Ovary (tissue), 9 donors: ENCODE measurements around the gene GSTO1. TPM values are rescaled to one million over a fixed set of nuclear protein-coding genes. Genes with fewer than 3 reads are reported as not detected.
"Not testable (repeated sequence)": the region's sequence is repeated elsewhere in the genome, so short reads cannot be mapped to it uniquely, and the experiment has no call there.

Source experiments
- DNase-seq, 5 donors: peaks; one replicate each; pipeline ENCODE4 v3.0.0-alpha.2; 2019 to 2020
- H3K27ac ChIP-seq, 2 donors: fragments of 200-600 bp; one replicate each; pipeline versions ENCODE4 v1.5.1 to v1.8.0; 2019 to 2022
- H3K27me3 ChIP-seq: fragments of 200-600 bp; one replicate; pipeline ENCODE4 v1.8.0; 2022
- H3K36me3 ChIP-seq: fragments of 200-600 bp; sonication (generic); one replicate; pipeline ENCODE4 v1.5.1; 2019
- H3K4me1 ChIP-seq: one replicate; pipeline ENCODE4 v1.8.1; 2013; ENCODE audit warnings: mild to moderate bottlenecking, moderate library complexity; ENCODE audit not compliant: insufficient read depth
- H3K4me3 ChIP-seq: fragments of 200-600 bp; sonication (generic); one replicate; pipeline ENCODE4 v1.5.1; 2017
- H3K9me3 ChIP-seq, 2 donors: fragments of 200-600 bp in 1 of 2; sonication (generic) in 1 of 2; one replicate each; pipeline versions ENCODE4 v1.5.1 to v1.8.1; 2013 to 2019; ENCODE audit warnings: mild to moderate bottlenecking in 1 of 2, moderate library complexity in 1 of 2
- CTCF ChIP-seq, 3 donors: fragments of 450-650 bp in 2 of 3; fragments of 200-600 bp in 1 of 3; IDR thresholded peaks; one replicate each; pipeline versions ENCODE4 v1.5.1 to v1.8.0; 2016 to 2022; ENCODE audit warnings: antibody characterized with exemption in 3 of 3, mild to moderate bottlenecking in 1 of 3
- EP300 ChIP-seq: sonication (generic); formaldehyde crosslinking; IDR thresholded peaks from one replicate; pipeline ENCODE4 v1.6.1; 2017; ENCODE audit warnings: antibody characterized with exemption
- POLR2A ChIP-seq: fragments of 450-650 bp; IDR thresholded peaks from one replicate; pipeline ENCODE4 v1.6.1; 2017; ENCODE audit warnings: antibody characterized with exemption, mild to moderate bottlenecking, moderate library complexity
- WGBS, 3 donors: extraction: QIAGEN DNeasy Blood & Tissue Kit in 1 of 3; methylation state at CpG; one replicate each; pipeline versions ENCODE4 v1.1.5 to v1.1.7; 2013 to 2017; 5-methylcytosine and 5-hydroxymethylcytosine counted together
- intact Hi-C, 4 donors: fragments of 100-400 bp; cut with DNase I; formaldehyde crosslinking; loops; one replicate each; pipeline versions ENCODE4 v1.11.0 to v1.15.1; 2022 to 2023
- polyA plus RNA-seq, 2 donors: library from polyadenylated mRNA; stranded (reverse); fragments of 200-250 nt in 1 of 2; fragments of 350-450 nt in 1 of 2; fragmentation: Illumina TruSeq in 1 of 2; extraction: RNeasy Lipid Tissue Mini Kit (QIAGEN cat#74804) in 1 of 2; gene quantifications; one replicate each; pipeline ENCODE4 v1.2.3, GENCODE V29; 2013 to 2014
- total RNA-seq, 7 donors: library from RNA; depleted of rRNA in 2 of 7; stranded (reverse); fragments of >200 nt in 2 of 7; fragmentation: NEBNext Ultra II Directional in 3 of 7; extraction: Animal tissue kit (Norgen Biotek cat#: 25700) in 3 of 7; gene quantifications; one replicate each; pipeline versions ENCODE4 v1.1.0 to v1.2.4, GENCODE V29; 2016 to 2023
- donor health status: DM: no; HTN: no; CAD: no; lungs with moderate emphysema.
- donor health status: DM: no; HTN: no; CAD: no.
- donor health status: Bipolar disorder and iron deficiency.
- donor health status: DM: yes; HTN: yes; CAD: no.
- donor health status: DM: no; HTN: no; CAD: no.
- donor health status: DM: yes; HTN: yes; CAD: no.

The GSTO1 gene
- total and polyA plus RNA-seq, 9 donors = 58.7 to 125 (median 91.0) TPM

GRCh38 chr10:104235801-104236200, 18.9 kb upstream of the GSTO1 start:
- no peak overlapping the region for H3K27ac ChIP-seq
- H3K36me3 ChIP-seq = no peaks in the 10 kb centered on the region
- intact Hi-C loops = no loop called here
- no peak for DNase-seq
- peaks cover 1% of the 10 kb centered on the region for H3K4me1 ChIP-seq
- no peaks in the 10 kb centered on the region for H3K9me3 ChIP-seq
- 74 to 79% (median 76%) methylated on average over 3 of the region's 3 CpGs for WGBS, 3 donors
- H3K4me3 ChIP-seq = no peak overlapping the region
- H3K27me3 ChIP-seq = no peaks in the 10 kb centered on the region
- TF ChIP-seq EP300 (no peak), CTCF (IDR thresholded peaks at IDR 0.05) (no peak), POLR2A (no peak)

DNA sequence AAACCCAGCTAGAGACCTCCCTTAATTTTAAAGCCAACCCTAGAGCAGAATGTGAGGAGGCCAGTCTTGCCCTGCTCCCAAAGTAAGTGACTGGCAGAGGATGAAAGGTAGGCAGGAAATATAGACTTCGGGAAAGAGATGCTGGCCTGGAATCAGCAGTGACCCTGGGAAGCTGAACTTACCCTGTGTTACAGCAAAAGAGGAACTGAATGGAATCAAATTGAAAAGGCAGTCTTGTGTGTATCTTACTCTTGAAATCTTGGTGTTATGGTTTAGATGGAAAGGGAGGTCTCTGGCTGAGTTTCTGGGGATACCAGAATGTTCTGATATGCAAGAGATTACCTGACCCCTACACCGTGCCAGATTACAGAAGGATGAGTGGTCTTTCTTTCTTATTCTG, 14.6 kb upstream of the GSTO1 start:
- Histone ChIP-seq H3K27me3 (no peaks in the 10 kb centered on the region), H3K36me3 (no peaks in the 10 kb centered on the region), H3K4me1 (no peaks in the 10 kb centered on the region), H3K4me3 (no peak overlapping the region), H3K27ac (no peak overlapping the region), H3K9me3 (no peaks in the 10 kb centered on the region)
- intact Hi-C loops = no loop called here
- TF ChIP-seq POLR2A (no peak), CTCF (IDR thresholded peaks at IDR 0.05) (no peak), EP300 (no peak)
- no peak for DNase-seq
- WGBS, 3 donors = 56 to 65% (median 63%) methylated on average over 2 of the region's 2 CpGs

GRCh38 chr10:104242545-104242944, 12.1 kb upstream of the GSTO1 start:
- Histone ChIP-seq H3K4me1 (no peaks in the 10 kb centered on the region), H3K27me3 (no peaks in the 10 kb centered on the region), H3K9me3 (no peaks in the 10 kb centered on the region), H3K27ac (no peak overlapping the region), H3K36me3 (no peaks in the 10 kb centered on the region), H3K4me3 (no peak overlapping the region)
- TF ChIP-seq POLR2A (no peak), CTCF (IDR thresholded peaks at IDR 0.05) (no peak), EP300 (no peak)
- no peak for DNase-seq
- intact Hi-C loops = no loop called here

- intact Hi-C loops, H3K4me1 ChIP-seq, H3K27me3 ChIP-seq, DNase-seq, H3K9me3 ChIP-seq, H3K4me3 ChIP-seq, H3K36me3 ChIP-seq, H3K27ac ChIP-seq: not testable (repeated sequence)
- 67 to 75% (median 73%) methylated on average over 3 of the region's 3 CpGs for WGBS, 3 donors
These were observed 11.7 kb upstream of the GSTO1 start for GRCh38 chr10:104243009-104243408.

GRCh38 chr10:104243512-104243911, 11.2 kb upstream of the GSTO1 start:
- no peaks in the 10 kb centered on the region for H3K27me3 ChIP-seq
- DNase-seq = no peak
- H3K4me1 ChIP-seq = no peaks in the 10 kb centered on the region
- intact Hi-C loops = no loop called here
- no peak overlapping the region for H3K27ac ChIP-seq
- H3K36me3 ChIP-seq = no peaks in the 10 kb centered on the region
- H3K4me3 ChIP-seq = no peak overlapping the region
- TF ChIP-seq CTCF (IDR thresholded peaks at IDR 0.05) = no peak
- no peak for TF ChIP-seq POLR2A
- TF ChIP-seq EP300 = no peak
- no peaks in the 10 kb centered on the region for H3K9me3 ChIP-seq
- WGBS, 3 donors = 13 to 22% (median 17%) methylated on average over 5 of the region's 5 CpGs
